ENCODE measurements around the gene TBX4. TPM values are rescaled to one million over a fixed set of nuclear protein-coding genes. Genes with fewer than 3 reads are reported as not detected.

The TBX4 gene
- total RNA-seq, 2 experiments from 2014 or later = not detected

Other genes with a start within 250 kb of the TBX4 start
- gene TBX2, start 52.6 kb upstream of the TBX4 start, total RNA-seq = not detected
- not detected for gene NACA2, start 138.8 kb downstream of the TBX4 start, total RNA-seq